Gastrocnemius medialis (tissue), 4 donors: ENCODE measurements around the gene DEDD2.

Experiments
- POLR2A ChIP-seq, 2 donors: fragments of 450-650 bp; IDR thresholded peaks; one replicate each; pipeline ENCODE4 v1.6.1; 2017; ENCODE audit warnings: antibody characterized with exemption in 2 of 2, mild to moderate bottlenecking in 2 of 2, moderate library complexity in 2 of 2
- TF ChIP-seq, protein P1 (sequence below), 5 experiments: fragments of 450-650 bp in 3 of 5; fragments of 200-600 bp in 2 of 5; sonication (generic) in 2 of 5; IDR thresholded peaks in 4 of 5; conservative IDR thresholded peaks in 1 of 5; 1 replicate in 4 of 5; 2 replicates in 1 of 5; pipeline ENCODE4 v1.5.1; 2016 to 2019; ENCODE audit warnings: antibody characterized with exemption in 5 of 5, mild to moderate bottlenecking in 3 of 5, moderate library complexity in 3 of 5

- TF ChIP-seq, protein P1, sequence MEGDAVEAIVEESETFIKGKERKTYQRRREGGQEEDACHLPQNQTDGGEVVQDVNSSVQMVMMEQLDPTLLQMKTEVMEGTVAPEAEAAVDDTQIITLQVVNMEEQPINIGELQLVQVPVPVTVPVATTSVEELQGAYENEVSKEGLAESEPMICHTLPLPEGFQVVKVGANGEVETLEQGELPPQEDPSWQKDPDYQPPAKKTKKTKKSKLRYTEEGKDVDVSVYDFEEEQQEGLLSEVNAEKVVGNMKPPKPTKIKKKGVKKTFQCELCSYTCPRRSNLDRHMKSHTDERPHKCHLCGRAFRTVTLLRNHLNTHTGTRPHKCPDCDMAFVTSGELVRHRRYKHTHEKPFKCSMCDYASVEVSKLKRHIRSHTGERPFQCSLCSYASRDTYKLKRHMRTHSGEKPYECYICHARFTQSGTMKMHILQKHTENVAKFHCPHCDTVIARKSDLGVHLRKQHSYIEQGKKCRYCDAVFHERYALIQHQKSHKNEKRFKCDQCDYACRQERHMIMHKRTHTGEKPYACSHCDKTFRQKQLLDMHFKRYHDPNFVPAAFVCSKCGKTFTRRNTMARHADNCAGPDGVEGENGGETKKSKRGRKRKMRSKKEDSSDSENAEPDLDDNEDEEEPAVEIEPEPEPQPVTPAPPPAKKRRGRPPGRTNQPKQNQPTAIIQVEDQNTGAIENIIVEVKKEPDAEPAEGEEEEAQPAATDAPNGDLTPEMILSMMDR (IDR thresholded peaks at IDR 0.05 in 4 of 5, conservative IDR thresholded peaks at IDR 0.05 in 1 of 5): no peak
- no peak for TF ChIP-seq POLR2A (IDR thresholded peaks at IDR 0.05)
Observed at GRCh38 chr19:42198676-42199439, 18.6 kb downstream of the DEDD2 start.
